Astrocyte of the hippocampus (primary cell): Measurements from ENCODE around the gene ZAP70.

Experiments
- DNase-seq: peaks from one replicate; pipeline ENCODE4 v3.0.0; 2011; ENCODE audit warnings: low read depth, low spot score

The ZAP70 gene

DNA sequence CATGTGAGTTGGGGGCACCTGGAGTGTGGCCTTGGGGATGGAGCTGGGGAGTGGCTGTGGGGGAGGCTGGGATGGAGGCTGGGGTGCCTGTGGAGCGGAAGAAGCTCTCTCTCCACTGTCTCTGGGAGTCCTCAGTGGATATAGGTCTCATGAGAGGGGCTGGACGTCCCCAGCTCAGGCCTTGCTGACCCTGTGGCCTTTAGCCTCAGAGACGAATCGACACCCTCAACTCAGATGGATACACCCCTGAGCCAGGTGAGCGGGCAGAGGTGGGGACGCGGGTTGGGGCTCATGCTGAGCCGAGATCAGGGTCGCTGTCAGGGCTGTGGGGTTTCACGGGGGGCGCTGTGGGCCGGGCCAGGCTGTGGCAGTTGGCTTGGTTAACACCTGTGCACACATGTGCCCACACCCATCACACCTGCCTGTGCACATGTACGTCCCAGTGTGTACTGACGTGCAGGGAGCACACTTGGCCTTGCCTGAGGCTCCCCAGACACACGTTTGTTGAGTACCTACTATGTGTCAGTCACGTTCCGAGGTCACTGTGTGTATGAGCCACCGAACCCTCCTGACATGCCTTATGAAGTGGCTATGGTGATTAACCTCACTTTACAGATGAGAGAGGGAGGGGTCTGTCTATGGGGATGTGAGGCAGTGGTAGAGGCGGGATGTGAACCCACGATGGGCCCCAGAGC lies 20.1 kb downstream of the ZAP70 start:
- no peak for DNase-seq

GRCh38 chr2:97734061-97735051 lies 21.0 kb downstream of the ZAP70 start:
- DNase-seq = no peak

DNA sequence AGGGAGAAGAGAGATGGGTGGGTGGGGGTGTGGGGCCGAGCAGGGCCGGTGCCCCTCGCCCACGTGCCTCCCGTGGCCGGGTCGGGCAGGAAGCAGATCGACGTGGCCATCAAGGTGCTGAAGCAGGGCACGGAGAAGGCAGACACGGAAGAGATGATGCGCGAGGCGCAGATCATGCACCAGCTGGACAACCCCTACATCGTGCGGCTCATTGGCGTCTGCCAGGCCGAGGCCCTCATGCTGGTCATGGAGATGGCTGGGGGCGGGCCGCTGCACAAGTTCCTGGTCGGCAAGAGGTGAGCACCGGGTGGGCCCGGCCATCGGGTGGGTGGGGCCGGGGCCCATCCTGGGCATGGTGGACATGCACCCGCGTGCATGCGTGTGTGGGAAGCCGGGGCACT lies 21.8 kb downstream of the ZAP70 start:
- no peak for DNase-seq

DNA sequence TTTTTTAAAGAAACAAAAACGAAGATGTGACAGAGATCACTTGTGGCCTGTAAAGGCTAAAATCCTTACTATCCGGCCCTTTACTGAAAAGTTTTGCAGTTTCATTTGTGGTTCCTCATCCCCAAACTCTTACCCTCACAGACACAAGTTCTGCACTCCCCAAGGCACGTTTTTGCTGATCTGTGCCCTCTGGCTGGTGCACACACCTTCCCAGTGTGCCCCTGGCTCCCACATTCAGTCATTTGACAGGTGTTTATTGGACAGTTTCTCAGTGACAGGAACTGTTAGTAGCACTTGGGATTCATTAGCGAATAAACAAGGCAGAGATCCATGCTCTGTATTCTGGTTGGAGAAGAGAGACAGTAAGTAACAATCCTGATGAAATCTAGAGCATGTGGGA lies 22.8 kb downstream of the ZAP70 start:
- DNase-seq = no peak

GRCh38 chr2:97736608-97737330 lies 23.4 kb downstream of the ZAP70 start:
- DNase-seq = no peak

DNA sequence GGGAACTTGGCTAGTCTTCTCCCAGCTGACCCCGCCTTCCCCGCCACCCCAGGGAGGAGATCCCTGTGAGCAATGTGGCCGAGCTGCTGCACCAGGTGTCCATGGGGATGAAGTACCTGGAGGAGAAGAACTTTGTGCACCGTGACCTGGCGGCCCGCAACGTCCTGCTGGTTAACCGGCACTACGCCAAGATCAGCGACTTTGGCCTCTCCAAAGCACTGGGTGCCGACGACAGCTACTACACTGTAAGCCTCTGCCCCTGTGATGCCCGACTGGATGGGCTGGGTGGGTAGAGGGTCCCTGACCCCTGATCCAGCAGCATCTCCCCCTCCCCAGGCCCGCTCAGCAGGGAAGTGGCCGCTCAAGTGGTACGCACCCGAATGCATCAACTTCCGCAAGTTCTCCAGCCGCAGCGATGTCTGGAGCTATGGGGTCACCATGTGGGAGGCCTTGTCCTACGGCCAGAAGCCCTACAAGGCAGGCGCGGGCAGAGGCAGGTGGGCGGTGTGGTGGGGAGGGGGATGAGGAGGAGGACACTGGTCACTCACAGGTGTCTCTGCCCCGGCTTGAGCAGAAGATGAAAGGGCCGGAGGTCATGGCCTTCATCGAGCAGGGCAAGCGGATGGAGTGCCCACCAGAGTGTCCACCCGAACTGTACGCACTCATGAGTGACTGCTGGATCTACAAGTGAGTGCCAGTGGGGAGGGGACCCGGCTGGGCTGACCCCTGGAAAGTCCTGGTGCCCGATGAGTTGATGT lies 24.2 kb downstream of the ZAP70 start:
- no peak for DNase-seq

GRCh38 chr2:97738179-97739019 lies 25.0 kb downstream of the ZAP70 start:
- DNase-seq = no peak

GRCh38 chr2:97739020-97739892 lies 25.9 kb downstream of the ZAP70 start:
- DNase-seq = no peak

GRCh38 chr2:97739893-97740245 lies 26.5 kb downstream of the ZAP70 start:
- no peak for DNase-seq

DNA sequence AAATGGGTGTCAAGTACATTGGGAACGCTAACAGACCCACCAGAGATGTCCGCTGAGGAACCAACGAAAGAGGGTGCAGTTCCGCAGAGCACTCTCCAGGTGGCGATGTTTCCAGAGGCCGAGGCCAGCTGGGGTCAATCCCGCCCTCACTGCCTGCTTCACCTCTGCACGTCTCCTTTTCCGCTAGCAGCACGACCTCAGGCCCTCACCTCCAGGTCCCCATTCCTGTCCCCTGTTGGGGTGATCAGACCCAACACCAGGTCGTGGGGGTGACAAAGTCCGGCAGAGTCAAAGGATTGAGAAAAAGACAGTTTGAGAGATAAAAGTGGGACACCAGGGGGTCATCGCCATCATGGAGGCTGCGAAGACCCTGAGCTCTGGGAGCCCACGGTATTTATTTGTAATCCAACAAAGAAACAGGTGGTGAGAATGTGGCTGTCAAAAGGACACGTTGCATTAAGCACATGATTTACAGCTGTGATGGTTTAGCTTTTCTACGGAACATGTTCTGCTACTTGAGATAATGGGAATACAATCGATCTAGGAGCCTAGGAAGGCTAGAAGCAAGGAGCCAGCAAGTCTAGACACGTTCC lies 27.3 kb downstream of the ZAP70 start:
- DNase-seq = peak; percentile 33

DNA sequence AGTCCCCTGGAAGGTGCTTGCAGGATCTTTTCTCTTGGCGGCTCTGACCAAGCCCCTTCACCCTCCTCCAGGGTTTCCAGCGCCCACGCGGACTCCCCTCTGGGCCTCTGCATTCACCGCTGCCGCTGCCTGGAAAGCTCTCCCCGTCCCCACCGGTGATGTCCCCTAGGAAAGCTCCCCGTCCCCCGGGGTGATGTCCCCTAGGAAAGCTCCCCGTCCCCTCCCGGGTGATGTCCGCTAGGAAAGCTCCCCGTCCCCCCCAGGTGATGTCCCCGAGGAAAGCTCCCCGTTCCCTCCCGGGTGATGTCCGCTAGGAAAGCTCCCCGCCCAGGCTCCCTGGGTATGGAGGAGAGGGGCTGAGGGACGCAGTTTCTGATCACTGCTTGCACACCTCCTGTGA lies 27.9 kb downstream of the ZAP70 start:
- DNase-seq = no peak

DNA sequence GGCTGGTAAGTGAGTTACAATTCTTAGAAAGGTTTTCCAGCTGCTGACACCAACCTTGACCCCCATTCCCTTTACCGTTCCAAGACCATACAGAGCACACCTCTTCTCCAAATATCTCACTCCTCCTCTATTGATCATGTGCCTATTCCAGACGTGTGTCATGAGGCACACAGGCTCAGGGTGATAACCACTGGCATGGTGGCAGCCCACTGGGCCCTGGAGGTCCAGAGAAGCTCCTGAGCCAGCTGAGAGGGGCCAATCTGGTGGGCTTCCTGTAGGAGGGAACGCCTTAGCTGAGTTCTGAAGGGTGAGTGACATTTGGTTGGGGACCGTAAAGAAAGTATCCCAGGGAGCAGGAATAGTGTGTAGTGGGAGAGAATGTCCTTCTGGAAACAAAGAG lies 28.3 kb downstream of the ZAP70 start:
- no peak for DNase-seq

DNA sequence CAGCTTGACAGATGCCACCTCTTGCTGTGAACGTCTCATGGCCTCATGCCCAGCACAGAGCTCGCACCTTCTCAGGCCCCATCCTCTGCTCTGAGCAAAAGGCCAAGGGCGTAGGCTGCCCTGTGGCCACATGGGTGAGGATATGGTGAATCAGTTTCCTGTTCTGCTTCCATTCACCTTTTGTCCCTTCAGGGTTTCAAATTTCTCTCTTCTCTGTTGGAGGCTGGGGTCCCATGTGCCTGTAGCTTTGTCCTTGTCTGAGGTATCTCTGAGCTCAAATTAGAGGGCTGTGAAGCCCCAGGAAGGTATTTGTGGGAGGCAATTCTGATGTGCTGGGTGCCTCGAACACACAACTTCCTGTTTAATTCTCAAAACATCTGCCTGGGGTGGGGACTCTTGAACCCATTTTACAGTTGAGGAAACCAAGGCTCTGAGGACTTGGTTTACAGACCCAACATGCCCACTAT lies 29.0 kb downstream of the ZAP70 start:
- no peak for DNase-seq

DNA sequence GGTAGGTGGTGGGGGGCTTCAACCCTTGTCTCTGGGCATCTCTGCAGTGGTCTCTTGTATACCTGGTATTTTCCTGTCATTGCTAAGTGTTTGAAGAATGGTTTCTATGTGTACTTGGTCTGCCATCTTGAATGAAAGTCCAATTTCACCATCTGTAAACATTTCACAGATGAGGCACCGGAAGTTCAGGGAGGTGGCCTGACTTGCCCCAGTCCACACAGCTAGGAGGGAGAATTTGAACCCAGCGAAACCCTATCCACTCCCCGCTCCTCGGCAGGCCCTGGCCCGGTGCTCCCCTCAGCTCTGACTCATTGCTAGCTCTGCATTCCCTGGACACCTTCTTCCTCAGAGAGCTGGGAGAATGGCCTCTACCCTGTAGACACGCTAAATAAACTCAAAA lies 30.5 kb downstream of the ZAP70 start:
- DNase-seq = no peak

DNA sequence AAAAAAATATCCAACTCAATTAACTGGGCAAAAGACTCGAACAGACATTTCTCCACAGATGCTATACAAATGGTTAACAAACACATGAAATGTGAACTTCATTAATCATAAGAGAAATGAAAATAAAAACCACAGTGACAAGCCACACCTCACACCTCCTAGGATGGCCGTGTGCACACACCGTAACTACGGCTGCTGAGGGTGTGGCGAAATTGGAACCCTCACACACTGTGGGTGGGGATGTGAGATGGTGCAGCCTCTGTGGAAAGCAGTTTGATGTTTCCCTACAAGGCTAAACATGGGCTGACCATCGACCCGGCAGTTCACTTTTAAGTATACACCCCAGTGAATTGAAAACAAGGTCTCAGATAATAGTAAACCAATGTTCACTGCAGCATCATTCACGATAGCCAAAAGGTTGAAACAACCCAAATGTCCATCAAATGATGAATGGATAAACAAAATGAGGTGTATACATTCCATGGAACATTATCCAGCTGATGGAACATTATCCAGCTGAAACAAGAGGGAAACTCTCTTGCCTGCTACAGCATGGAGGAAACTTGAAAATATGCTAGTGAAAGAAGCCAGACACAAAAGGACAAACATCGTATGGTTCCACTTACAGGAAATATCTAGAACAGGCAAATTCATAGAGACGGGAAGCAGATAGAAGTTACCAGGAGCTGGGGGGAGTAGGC lies 32.2 kb downstream of the ZAP70 start:
- DNase-seq = no peak

DNA sequence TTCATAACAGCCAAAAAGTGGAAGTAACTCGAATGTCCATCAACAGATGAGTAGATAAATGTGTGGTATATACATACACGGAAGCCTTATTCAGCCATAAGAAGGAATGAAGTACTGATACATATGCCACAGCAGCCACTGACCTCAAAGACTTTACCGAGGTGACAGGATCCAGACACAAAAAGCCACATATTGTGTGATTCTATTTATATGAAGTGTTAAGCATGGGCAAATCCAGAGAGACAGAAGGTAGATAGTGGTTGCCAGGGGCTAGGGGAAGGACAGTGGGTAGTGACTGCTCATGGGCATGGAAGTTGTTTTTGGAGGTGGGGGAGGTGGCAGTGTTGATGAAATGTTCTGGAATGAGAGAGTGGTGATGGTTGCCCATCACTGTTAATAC lies 33.9 kb downstream of the ZAP70 start:
- no peak for DNase-seq

DNA sequence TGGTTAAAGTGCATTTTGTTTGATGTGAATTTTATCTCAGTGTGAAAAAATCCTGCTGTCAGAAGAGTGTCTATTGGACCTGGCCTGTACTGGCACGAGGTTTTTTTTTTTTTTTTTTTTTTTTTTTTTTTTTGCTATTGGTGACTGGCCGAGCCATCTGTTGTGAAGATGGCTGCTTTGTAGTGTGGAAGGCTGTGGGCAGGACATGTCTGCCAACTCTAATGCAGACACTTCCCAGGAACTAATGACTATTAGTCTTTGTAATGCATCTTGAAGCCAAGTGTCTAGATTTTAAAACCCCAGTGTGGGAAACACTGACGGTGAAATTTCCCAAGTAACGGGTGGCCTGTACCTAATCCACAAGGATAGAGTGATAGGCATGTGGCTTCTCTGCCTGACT lies 34.3 kb downstream of the ZAP70 start:
- DNase-seq = peak; percentile 61

GRCh38 chr2:97749581-97749980 lies 36.2 kb downstream of the ZAP70 start:
- DNase-seq = no peak

DNA sequence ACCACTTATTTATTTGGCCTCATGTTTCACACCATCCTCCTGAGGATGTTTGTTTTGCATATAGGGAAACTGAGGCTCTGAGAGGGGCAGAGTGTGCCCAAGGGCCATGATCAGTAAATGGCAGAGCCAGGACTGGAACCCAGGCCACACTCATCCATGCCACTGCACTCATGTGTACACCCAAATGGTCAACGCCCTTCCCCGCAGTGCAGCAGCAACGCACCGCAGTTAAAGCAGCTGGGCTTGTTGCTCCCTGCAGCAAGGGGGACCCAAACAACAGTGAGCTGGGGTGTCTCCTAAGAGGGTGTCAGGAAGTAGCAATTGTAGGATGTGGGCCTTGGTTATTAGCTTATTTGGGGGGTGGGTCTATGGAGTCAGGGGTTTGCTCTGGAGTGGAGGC lies 36.6 kb downstream of the ZAP70 start:
- no peak for DNase-seq
